Measurements from ENCODE around the gene ZNF554.
"Not testable (repeated sequence)": the region's sequence is repeated elsewhere in the genome, so short reads cannot be mapped to it uniquely, and the experiment has no call there.

The ZNF554 gene

GRCh38 chr19:2837430-2837829, 17.8 kb downstream of the ZNF554 start:
- DNase-seq: no peak

GRCh38 chr19:2840794-2841791, 21.4 kb downstream of the ZNF554 start, which contains the start of gene ZNF555:
TSS of gene ZNF555 (plus strand) at chr19:2841475. CDS start at chr19:2841573, 98 bp downstream.
- DNase-seq: peak; percentile 99

GRCh38 chr19:2841855-2842574, 22.3 kb downstream of the ZNF554 start:
- DNase-seq: no peak

GRCh38 chr19:2845107-2845506, 25.4 kb downstream of the ZNF554 start:
- DNase-seq: no peak

GRCh38 chr19:2846180-2846894, 26.7 kb downstream of the ZNF554 start:
- no peak for DNase-seq

- DNase-seq: no peak
Observed at GRCh38 chr19:2847507-2847906, 27.8 kb downstream of the ZNF554 start.

GRCh38 chr19:2848616-2849015, 28.9 kb downstream of the ZNF554 start:
- DNase-seq: no peak

- no peak for DNase-seq
Observed at GRCh38 chr19:2850256-2850925, 30.7 kb downstream of the ZNF554 start.

- DNase-seq: no peak
Observed at GRCh38 chr19:2852598-2852997, 32.9 kb downstream of the ZNF554 start.

- DNase-seq: no peak
Observed at GRCh38 chr19:2853015-2853606, 33.4 kb downstream of the ZNF554 start.

- no peak for DNase-seq
Observed at GRCh38 chr19:2854849-2855248, 35.2 kb downstream of the ZNF554 start.

- DNase-seq: no peak
Observed at GRCh38 chr19:2856457-2857050, 36.9 kb downstream of the ZNF554 start.

- no peak for DNase-seq
Observed at GRCh38 chr19:2858864-2859263, 39.2 kb downstream of the ZNF554 start.

- no peak for DNase-seq
Observed at GRCh38 chr19:2863816-2864215, 44.1 kb downstream of the ZNF554 start.

GRCh38 chr19:2865334-2866100, 45.8 kb downstream of the ZNF554 start:
- no peak for DNase-seq

- DNase-seq: no peak
Observed at GRCh38 chr19:2866495-2867024, 46.9 kb downstream of the ZNF554 start.

GRCh38 chr19:2867025-2867991, 47.6 kb downstream of the ZNF554 start, which contains the start of gene ZNF556:
TSS of gene ZNF556 (plus strand) at chr19:2867335. CDS start at chr19:2867422, 87 bp downstream.
- no peak for DNase-seq

- DNase-seq: no peak
Observed at GRCh38 chr19:2869618-2870017, 50.0 kb downstream of the ZNF554 start.

GRCh38 chr19:2872175-2872574, 52.5 kb downstream of the ZNF554 start:
- DNase-seq: not testable (repeated sequence)

All from CD4-positive, alpha-beta T cell treated with Interferon gamma for 1 hour (primary cell).